ENCODE results near the gene SLC9A9.

DNA sequence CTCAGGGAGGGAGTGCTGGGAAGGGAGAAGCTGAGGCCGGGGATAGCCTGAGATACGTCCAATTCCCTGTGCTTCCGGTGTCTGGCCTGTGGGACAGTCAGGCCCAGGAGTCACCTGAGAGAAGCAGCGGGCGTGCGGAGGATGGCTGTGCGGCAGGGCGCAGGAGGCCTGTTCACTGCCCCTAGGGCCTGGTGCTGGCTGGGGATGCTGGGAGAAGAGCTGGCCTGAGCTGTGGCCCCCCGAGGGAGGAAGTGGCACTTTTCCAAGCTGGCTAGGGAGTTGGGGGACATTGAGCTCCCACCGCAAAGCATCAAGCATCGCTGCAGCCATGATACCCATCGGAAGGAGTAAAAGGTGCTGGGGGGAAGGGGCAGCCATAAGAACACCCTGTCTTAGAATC is 619.9 kb downstream of the SLC9A9 start:
- TF ChIP-seq, protein P1, sequence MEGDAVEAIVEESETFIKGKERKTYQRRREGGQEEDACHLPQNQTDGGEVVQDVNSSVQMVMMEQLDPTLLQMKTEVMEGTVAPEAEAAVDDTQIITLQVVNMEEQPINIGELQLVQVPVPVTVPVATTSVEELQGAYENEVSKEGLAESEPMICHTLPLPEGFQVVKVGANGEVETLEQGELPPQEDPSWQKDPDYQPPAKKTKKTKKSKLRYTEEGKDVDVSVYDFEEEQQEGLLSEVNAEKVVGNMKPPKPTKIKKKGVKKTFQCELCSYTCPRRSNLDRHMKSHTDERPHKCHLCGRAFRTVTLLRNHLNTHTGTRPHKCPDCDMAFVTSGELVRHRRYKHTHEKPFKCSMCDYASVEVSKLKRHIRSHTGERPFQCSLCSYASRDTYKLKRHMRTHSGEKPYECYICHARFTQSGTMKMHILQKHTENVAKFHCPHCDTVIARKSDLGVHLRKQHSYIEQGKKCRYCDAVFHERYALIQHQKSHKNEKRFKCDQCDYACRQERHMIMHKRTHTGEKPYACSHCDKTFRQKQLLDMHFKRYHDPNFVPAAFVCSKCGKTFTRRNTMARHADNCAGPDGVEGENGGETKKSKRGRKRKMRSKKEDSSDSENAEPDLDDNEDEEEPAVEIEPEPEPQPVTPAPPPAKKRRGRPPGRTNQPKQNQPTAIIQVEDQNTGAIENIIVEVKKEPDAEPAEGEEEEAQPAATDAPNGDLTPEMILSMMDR (IDR thresholded peaks at IDR 0.05; ENCODE audit: low read depth, low read length) = no peak
- no peak for TF ChIP-seq EZH2phosphoT487 (IDR thresholded peaks at IDR 0.05; ENCODE audit: low read depth)
